OCI-LY1 (cell line): Measurements from ENCODE around the gene CR1.
"Not testable (repeated sequence)": the region's sequence is repeated elsewhere in the genome, so short reads cannot be mapped to it uniquely, and the experiment has no call there.

Experiments used
- H2AFZ ChIP-seq: fragments of 200-600 bp; sonication (generic), shearing (Covaris generic); 2 replicates; pipeline ENCODE4 v1.6.0; 2014; ENCODE audit warnings: antibody characterized with exemption, mild to moderate bottlenecking, low read length
- H3F3A ChIP-seq: fragments of 200-600 bp; sonication (generic), shearing (Covaris generic); 2 replicates; pipeline ENCODE4 v1.6.0; 2014; ENCODE audit warnings: mild to moderate bottlenecking, antibody characterized with exemption, low read length, moderate library complexity; ENCODE audit not compliant: insufficient read depth
- H3K27ac ChIP-seq: fragments of 200-600 bp; sonication (generic); 2 replicates; pipeline ENCODE4 v1.5.1; 2014; ENCODE audit warnings: low read length, mixed run types, mild to moderate bottlenecking, low read depth; ENCODE audit not compliant: poor library complexity, severe bottlenecking
- H3K27me3 ChIP-seq: fragments of 200-600 bp; sonication (generic); 2 replicates; pipeline ENCODE4 v1.6.0; 2014; ENCODE audit warnings: antibody characterized with exemption, mild to moderate bottlenecking, low read length, moderate library complexity; ENCODE audit not compliant: insufficient read depth
- H3K36me3 ChIP-seq: fragments of 200-600 bp; sonication (generic); 2 replicates; pipeline ENCODE4 v1.6.1; 2014; ENCODE audit warnings: mild to moderate bottlenecking, antibody characterized with exemption, low read length, moderate library complexity, mixed read lengths; ENCODE audit not compliant: insufficient read depth
- H3K4me1 ChIP-seq: fragments of 200-600 bp; sonication (generic); 2 replicates; pipeline ENCODE4 v1.5.1; 2014; ENCODE audit warnings: mild to moderate bottlenecking, low read length, moderate library complexity; ENCODE audit not compliant: insufficient read depth, severe bottlenecking
- H3K4me2 ChIP-seq: fragments of 200-600 bp; sonication (generic), shearing (Covaris generic); 2 replicates; pipeline ENCODE4 v1.6.1; 2014; ENCODE audit warnings: low read length
- H3K4me3 ChIP-seq: fragments of 200-600 bp; sonication (generic); 2 replicates; pipeline ENCODE4 v1.5.1; 2014; ENCODE audit warnings: low read length, low read depth, mild to moderate bottlenecking, mixed read lengths; ENCODE audit not compliant: poor library complexity, severe bottlenecking
- H3K79me2 ChIP-seq: fragments of 200-600 bp; shearing (Covaris generic); 2 replicates; pipeline ENCODE4 v1.6.1; 2016; ENCODE audit warnings: mixed run types, low read length, mixed read lengths; ENCODE audit not compliant: insufficient read depth
- H3K9ac ChIP-seq: fragments of 200-600 bp; sonication (generic), shearing (Covaris generic); 2 replicates; pipeline ENCODE4 v1.6.1; 2014; ENCODE audit warnings: mild to moderate bottlenecking, low read length, mixed read lengths
- H3K9me2 ChIP-seq: fragments of 200-600 bp; sonication (generic), shearing (Covaris generic); 2 replicates; pipeline ENCODE4 v1.6.1; 2014; ENCODE audit warnings: low read depth, mild to moderate bottlenecking, low read length, mixed read lengths
- H3K9me3 ChIP-seq: fragments of 200-600 bp; shearing (Covaris generic); 2 replicates; pipeline ENCODE4 v1.6.1; 2014; ENCODE audit warnings: low read length, mixed read lengths
- H4K20me1 ChIP-seq: fragments of 200-600 bp; sonication (generic), shearing (Covaris generic); 2 replicates; pipeline ENCODE4 v1.6.0; 2016; ENCODE audit warnings: mild to moderate bottlenecking, low read length; ENCODE audit not compliant: insufficient read depth
- CTCF ChIP-seq: fragments of 200-600 bp; sonication (generic), shearing (Covaris generic); IDR thresholded peaks from 2 replicates; pipeline ENCODE4 v1.5.1; 2017; ENCODE audit warnings: mild to moderate bottlenecking, antibody characterized with exemption, low read length, moderate library complexity, mixed read lengths
- EZH2 ChIP-seq: fragments of 200-600 bp; sonication (generic), shearing (Covaris generic); IDR thresholded peaks from 2 replicates; pipeline ENCODE4 v1.8.0; 2017; ENCODE audit warnings: borderline replicate concordance, mixed run types, mild to moderate bottlenecking, antibody characterized with exemption, low read length, moderate library complexity, mixed read lengths

The CR1 gene

GRCh38 chr1:207658904-207659485 lies 163.0 kb downstream of the CR1 start:
- Histone ChIP-seq H3K27ac (no peak overlapping the region), H3K27me3 (no peaks in the 10 kb centered on the region), H3F3A (no peaks in the 10 kb centered on the region), H3K79me2 (no peaks in the 10 kb centered on the region), H3K9ac (no peak overlapping the region), H4K20me1 (no peaks in the 10 kb centered on the region), H3K4me1 (no peaks in the 10 kb centered on the region), H3K4me3 (no peak overlapping the region), H3K4me2 (no peak overlapping the region), H3K9me3 (no peaks in the 10 kb centered on the region), H3K9me2 (no peaks in the 10 kb centered on the region), H3K36me3 (no peaks in the 10 kb centered on the region), H2AFZ (no peak overlapping the region)
- TF ChIP-seq EZH2 (no peak), CTCF (no peak)

- no peaks in the 10 kb centered on the region for H3K9me3 ChIP-seq
- H3K4me2 ChIP-seq: no peak overlapping the region
- no peaks in the 10 kb centered on the region for H4K20me1 ChIP-seq
- H3F3A ChIP-seq: no peaks in the 10 kb centered on the region
- H3K27me3 ChIP-seq: no peaks in the 10 kb centered on the region
- H3K36me3 ChIP-seq: no peaks in the 10 kb centered on the region
- no peak overlapping the region for H3K27ac ChIP-seq
- no peak for TF ChIP-seq EZH2
- no peaks in the 10 kb centered on the region for H3K79me2 ChIP-seq
- no peak overlapping the region for H3K4me3 ChIP-seq
- H3K9me2 ChIP-seq: no peaks in the 10 kb centered on the region
- H3K4me1 ChIP-seq: no peaks in the 10 kb centered on the region
- H3K9ac ChIP-seq: no peak overlapping the region
- H2AFZ ChIP-seq: no peak overlapping the region
Measured at GRCh38 chr1:207659545-207660153, 163.7 kb downstream of the CR1 start.

GRCh38 chr1:207661420-207661819 lies 165.5 kb downstream of the CR1 start:
- H3F3A ChIP-seq, H2AFZ ChIP-seq, H3K9ac ChIP-seq, H3K4me3 ChIP-seq, H3K27ac ChIP-seq, H3K9me3 ChIP-seq, H3K36me3 ChIP-seq, H3K4me1 ChIP-seq, H3K79me2 ChIP-seq, H3K27me3 ChIP-seq, H3K4me2 ChIP-seq, H4K20me1 ChIP-seq, H3K9me2 ChIP-seq: not testable (repeated sequence)

GRCh38 chr1:207666342-207666741 lies 170.4 kb downstream of the CR1 start:
- Histone ChIP-seq H3K4me2 (no peak overlapping the region), H3K36me3 (no peaks in the 10 kb centered on the region), H3K27ac (no peak overlapping the region), H3K9me2 (no peaks in the 10 kb centered on the region), H3K4me3 (no peak overlapping the region), H3K4me1 (no peaks in the 10 kb centered on the region), H2AFZ (no peak overlapping the region), H3K79me2 (no peaks in the 10 kb centered on the region), H3F3A (no peaks in the 10 kb centered on the region), H3K9me3 (no peaks in the 10 kb centered on the region), H3K27me3 (no peaks in the 10 kb centered on the region), H3K9ac (no peak overlapping the region), H4K20me1 (no peaks in the 10 kb centered on the region)
- no peak for TF ChIP-seq EZH2
- TF ChIP-seq CTCF: no peak
